Stimulated activated CD4-positive, alpha-beta T cell treated with anti-CD3 and anti-CD28 coated beads, Interleukin-2, amount 100 ng/mL, for 4 hours (primary cell): Measurements from ENCODE around the gene PRAMEF9.
"Not testable (repeated sequence)": the region's sequence is repeated elsewhere in the genome, so short reads cannot be mapped to it uniquely, and the experiment has no call there.

Experiments used
- DNase-seq: peaks from one replicate; pipeline ENCODE4 v3.0.0-alpha.2; 2020; ENCODE audit warnings: low read depth

The PRAMEF9 gene

GRCh38 chr1:13171548-13171947 is at the start of gene PRAMEF9:
PRAMEF9 (plus strand) TSS chr1:13171848; CDS start chr1:13175281, 3,433 bp downstream.
- DNase-seq = not testable (repeated sequence)

DNA sequence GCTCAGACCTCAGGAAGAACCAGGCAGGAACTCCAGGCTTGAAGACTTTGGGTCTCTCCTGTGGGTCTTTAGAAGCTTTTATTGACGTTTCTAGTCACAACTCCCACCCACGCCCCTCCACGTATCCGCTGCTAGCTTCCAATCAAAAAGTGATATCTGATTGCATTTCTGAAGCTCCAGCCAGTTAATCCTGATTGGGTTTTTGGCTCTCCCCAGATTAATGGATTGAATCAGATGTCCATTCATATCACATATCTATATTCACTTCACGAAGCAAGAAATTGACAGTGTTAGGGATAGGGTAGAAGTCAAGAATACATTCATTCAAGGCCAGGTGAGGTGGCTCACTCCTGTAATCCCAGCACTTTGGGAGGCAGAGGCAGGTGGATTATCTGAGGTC is 15.7 kb upstream of the PRAMEF9 start, which contains the start of gene PRAMEF26:
PRAMEF26 (minus strand) TSS at position 101 of the 400 bp plus-strand sequence. CDS start 2,914 bp downstream, outside the sequence.
- not testable (repeated sequence) for DNase-seq

DNA sequence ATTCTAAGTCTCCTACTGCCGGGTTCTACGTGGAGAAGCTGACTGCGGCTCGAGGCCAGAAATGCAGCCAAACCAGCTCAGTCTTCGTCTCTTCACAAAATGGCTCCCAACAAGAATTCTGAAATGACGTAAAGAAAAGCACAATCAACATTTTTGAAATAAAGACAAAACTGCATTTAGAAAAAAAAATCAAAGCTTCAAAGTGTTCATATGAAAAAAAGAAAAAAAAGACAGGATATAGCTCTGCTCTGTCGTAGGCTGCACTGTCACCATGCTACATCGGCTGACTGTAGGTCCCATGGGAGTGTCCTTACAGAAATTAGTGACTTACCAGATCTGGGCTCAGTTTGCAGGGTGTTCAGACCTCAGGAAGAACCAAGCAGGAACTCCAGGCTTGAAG is 6.1 kb upstream of the PRAMEF9 start, which contains the start of gene HNRNPCL4:
HNRNPCL4 (minus strand) TSS at position 101 of the 400 bp plus-strand sequence. CDS start 164 bp downstream, outside the sequence.
- not testable (repeated sequence) for DNase-seq

- DNase-seq = not testable (repeated sequence)
Observed at GRCh38 chr1:13201309-13201708, 29.7 kb downstream of the PRAMEF9 start, which contains the start of gene PRAMEF13. PRAMEF13 (minus strand) TSS chr1:13201409; CDS start chr1:13199589, 1,820 bp downstream.

DNA sequence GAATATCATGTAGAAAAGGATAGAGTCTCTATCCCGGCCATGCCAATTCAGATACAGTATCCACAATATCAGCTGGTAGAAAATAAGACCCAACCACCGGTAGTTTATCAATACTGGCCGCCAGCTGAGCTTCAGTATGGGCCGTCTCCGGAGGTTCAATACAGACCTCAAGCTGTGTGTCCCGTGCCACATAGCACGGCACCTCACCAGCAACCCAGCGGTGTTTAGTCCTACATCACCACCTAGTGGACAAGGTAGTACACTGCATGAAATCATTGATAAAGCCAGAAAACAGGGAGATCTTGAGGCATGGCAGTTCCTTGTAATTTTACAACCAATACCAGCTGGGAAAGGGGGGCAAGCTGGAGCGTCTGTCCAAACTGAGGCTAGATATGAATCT is 37.1 kb downstream of the PRAMEF9 start:
- not testable (repeated sequence) for DNase-seq

GRCh38 chr1:13216619-13217018 is 45.0 kb downstream of the PRAMEF9 start:
- not testable (repeated sequence) for DNase-seq

- DNase-seq = not testable (repeated sequence)
Observed at GRCh38 chr1:13219203-13219602, 47.6 kb downstream of the PRAMEF9 start.

GRCh38 chr1:13222788-13223187 is 51.1 kb downstream of the PRAMEF9 start:
- DNase-seq = not testable (repeated sequence)

GRCh38 chr1:13224480-13225060 is 52.9 kb downstream of the PRAMEF9 start:
- no peak for DNase-seq

DNA sequence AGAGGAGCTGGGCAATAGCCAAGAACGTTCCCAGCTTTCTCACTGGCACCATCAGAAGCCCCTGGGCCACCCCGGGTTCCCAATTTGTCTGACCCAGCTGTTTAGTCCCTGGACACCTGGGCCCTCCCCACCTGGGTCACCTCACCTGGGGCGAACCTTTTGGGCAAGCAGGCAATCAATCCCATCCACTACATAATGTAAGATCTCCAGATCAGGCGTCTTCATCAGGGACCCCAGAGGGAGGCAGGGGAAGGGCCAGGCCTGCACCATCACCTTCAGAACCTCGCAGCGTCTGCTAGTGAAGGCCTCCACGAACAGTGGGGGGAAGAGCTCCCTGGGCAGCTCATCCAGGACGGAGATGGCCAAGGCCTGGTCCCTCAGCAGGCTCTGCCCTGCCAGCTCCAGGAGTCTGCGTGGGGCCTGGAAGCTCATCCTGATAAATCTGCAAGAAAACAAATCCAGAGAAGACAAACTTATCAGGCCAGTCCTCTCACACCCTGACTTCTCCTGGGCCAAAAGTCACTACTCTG is 54.1 kb downstream of the PRAMEF9 start, which contains the start of gene PRAMEF18:
PRAMEF18 (minus strand) TSS at position 480 of the 530 bp plus-strand sequence; CDS start at position 432, 48 bp downstream.
- not testable (repeated sequence) for DNase-seq

DNA sequence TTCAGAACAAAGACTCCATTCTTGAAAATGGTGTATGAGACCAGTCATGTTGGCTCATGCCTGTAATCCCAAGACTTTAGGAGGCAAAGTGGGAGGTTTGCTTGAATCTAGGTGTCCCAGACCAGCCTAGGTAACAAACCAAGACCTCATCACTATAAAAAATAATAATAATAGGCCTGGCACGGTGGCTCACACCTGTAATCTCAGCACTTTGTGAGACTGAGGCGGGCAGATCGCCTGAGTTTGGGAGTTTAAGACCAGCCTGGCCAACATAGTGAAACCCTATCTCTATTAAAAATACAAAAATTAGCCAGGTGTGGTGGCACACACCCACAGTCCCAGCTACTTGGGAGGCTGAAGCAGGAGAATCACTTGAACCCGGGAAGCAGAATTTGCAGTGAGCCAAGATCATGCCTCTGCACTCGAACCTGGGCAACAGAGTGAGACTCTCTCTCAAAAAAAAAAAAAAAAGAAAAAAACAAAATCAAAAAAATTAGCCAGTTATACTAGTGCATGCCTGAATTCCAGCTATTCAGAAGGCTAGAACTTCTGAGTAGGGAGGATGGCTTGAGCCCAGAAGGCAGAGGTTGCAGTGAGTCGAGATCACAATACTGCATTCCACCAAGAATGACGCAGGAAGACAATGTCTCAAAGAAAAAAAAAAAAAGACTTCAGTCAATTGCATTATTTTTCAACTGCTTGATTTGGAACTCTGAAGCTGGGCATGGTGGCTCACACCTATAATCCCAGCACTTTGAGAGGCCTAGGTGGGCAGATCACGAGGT is 55.8 kb downstream of the PRAMEF9 start:
- not testable (repeated sequence) for DNase-seq

GRCh38 chr1:13228343-13228781 is 56.7 kb downstream of the PRAMEF9 start:
- no peak for DNase-seq
